Endothelial cell of umbilical vein (primary cell): ENCODE data around the gene PIGX. TPM values are rescaled to one million over a fixed set of nuclear protein-coding genes. Genes with fewer than 3 reads are reported as not detected.
"Not testable (repeated sequence)": the region's sequence is repeated elsewhere in the genome, so short reads cannot be mapped to it uniquely, and the experiment has no call there.

Experiments
- BruUV-seq: library from RNA; stranded (reverse); fragments of 400-500 nt; replicated peaks from 2 replicates; lab custom pipeline; 2021; lab: Mats Ljungman, UMichigan
- CTCF ChIA-PET: fragments of 300-600, 350-600 bp; sonication (Branson Sonifier 250); formaldehyde crosslinking; loops from one replicate; lab custom pipeline; 2021; ENCODE audit warnings: antibody characterized with exemption, inconsistent platforms; lab: Charles Lee
- POLR2A ChIA-PET: fragments of 300-600, 350-600 bp; sonication (Branson Sonifier 250); formaldehyde crosslinking; loops from one replicate; lab custom pipeline; 2021; ENCODE audit warnings: antibody characterized with exemption, inconsistent platforms; lab: Charles Lee
- DNase-seq: peaks from one replicate; pipeline ENCODE4 v3.0.0-alpha.2; 2011; ENCODE audit warnings: low read depth, low spot score
- FAIRE-seq: peaks from 2 replicates; lab custom pipeline; 2011; peaks lifted over from hg19 to GRCh38; lab: Jason Lieb, UNC
- H2AFZ ChIP-seq: 2 replicates; pipeline ENCODE4 v1.6.0; 2012; ENCODE audit warnings: low read depth, low read length, control low read depth, inconsistent platforms
- H3K27ac ChIP-seq: 2 replicates; pipeline ENCODE4 v1.5.1; 2011; ENCODE audit warnings: low read depth, mild to moderate bottlenecking, control low read depth, low read length, moderate library complexity; ENCODE audit not compliant: insufficient read depth
- H3K27me3 ChIP-seq, 2 experiments: 2 replicates each; pipeline versions ENCODE4 v1.6.0 to v1.6.1; 2011; ENCODE audit warnings: low read length in 2 of 2, mixed read lengths in 1 of 2; ENCODE audit not compliant: control insufficient read depth in 2 of 2, insufficient read depth in 2 of 2
- H3K36me3 ChIP-seq, 2 experiments: 2 replicates in 1 of 2; 3 replicates in 1 of 2; pipeline ENCODE4 v1.5.1; 2011; ENCODE audit warnings: low read length in 2 of 2, mild to moderate bottlenecking in 1 of 2, moderate library complexity in 1 of 2; ENCODE audit not compliant: control insufficient read depth in 2 of 2, insufficient read depth in 2 of 2; ENCODE audit errors: extremely low read depth in 1 of 2
- H3K4me1 ChIP-seq: 3 replicates; pipeline ENCODE4 v1.5.1; 2011; ENCODE audit warnings: mild to moderate bottlenecking, low read length; ENCODE audit not compliant: control insufficient read depth, insufficient read depth; ENCODE audit errors: extremely low read depth
- H3K4me2 ChIP-seq: 2 replicates; pipeline ENCODE4 v1.6.1; 2011; ENCODE audit warnings: low read length, control low read depth, mixed read lengths; ENCODE audit not compliant: insufficient read depth
- H3K4me3 ChIP-seq, 3 experiments: fragments of 200-600 bp in 1 of 3; sonication (generic), shearing (Covaris generic) in 1 of 3; replicated peaks in 1 of 3; 2 replicates each; pipeline ENCODE4 v1.5.1; 2011 to 2016; ENCODE audit warnings: control low read depth in 3 of 3, low read length in 3 of 3, mild to moderate bottlenecking in 2 of 3, inconsistent platforms in 1 of 3, low read depth in 1 of 3, moderate library complexity in 1 of 3; ENCODE audit not compliant: insufficient read depth in 1 of 3
- H3K79me2 ChIP-seq: 2 replicates; pipeline ENCODE4 v1.6.0; 2012; ENCODE audit warnings: low read length, inconsistent platforms; ENCODE audit not compliant: control insufficient read depth, insufficient read depth
- H3K9ac ChIP-seq: replicated peaks from 2 replicates; pipeline ENCODE3; 2011; ENCODE audit warnings: low read length, control low read depth; ENCODE audit not compliant: insufficient read depth; ENCODE audit errors: extremely low read depth
- H3K9me1 ChIP-seq: replicated peaks from 3 replicates; pipeline ENCODE4 v1.6.0; 2011; ENCODE audit warnings: mild to moderate bottlenecking, low read length; ENCODE audit not compliant: control insufficient read depth, insufficient read depth; ENCODE audit errors: extremely low read depth
- H3K9me3 ChIP-seq: replicated peaks from 2 replicates; pipeline ENCODE4 v1.5.1; 2012; ENCODE audit warnings: low read length, inconsistent platforms; ENCODE audit not compliant: control insufficient read depth, insufficient read depth
- H4K20me1 ChIP-seq: replicated peaks from 2 replicates; pipeline ENCODE3; 2011; ENCODE audit warnings: mild to moderate bottlenecking, low read length; ENCODE audit not compliant: control insufficient read depth, insufficient read depth; ENCODE audit errors: extremely low read depth
- CTCF ChIP-seq, 2 donors: IDR thresholded peaks; 1 replicate in 1 of 2; 2 replicates in 1 of 2; pipeline ENCODE4 v1.5.1; 2011; ENCODE audit warnings: low read length in 2 of 2, mild to moderate bottlenecking in 2 of 2, moderate library complexity in 2 of 2, control low read depth in 1 of 2, inconsistent platforms in 1 of 2, low read depth in 1 of 2; ENCODE audit not compliant: insufficient read depth in 1 of 2; ENCODE audit errors: extremely low read depth in 1 of 2
- EZH2 ChIP-seq: IDR thresholded peaks from 2 replicates; pipeline ENCODE4 v1.6.1; 2012; ENCODE audit warnings: borderline replicate concordance, low read depth, mild to moderate bottlenecking, moderate library complexity, low read length, inconsistent platforms; ENCODE audit not compliant: severe bottlenecking
- FOS ChIP-seq: IDR thresholded peaks from 2 replicates; pipeline ENCODE4 v1.6.1; 2011; ENCODE audit warnings: mild to moderate bottlenecking, low read length, moderate library complexity, borderline replicate concordance; ENCODE audit not compliant: insufficient read depth
- GATA2 ChIP-seq: IDR thresholded peaks from 2 replicates; pipeline ENCODE4 v1.7.0; 2011; ENCODE audit warnings: low read depth, mild to moderate bottlenecking, moderate library complexity, mixed read lengths, low read length; ENCODE audit not compliant: insufficient read length, insufficient read depth
- JUN ChIP-seq: IDR thresholded peaks from 2 replicates; pipeline ENCODE4 v1.6.1; 2011; ENCODE audit warnings: borderline replicate concordance, low read depth; ENCODE audit not compliant: insufficient read length, insufficient read depth
- MAX ChIP-seq: IDR thresholded peaks from 2 replicates; pipeline ENCODE4 v1.6.1; 2011; ENCODE audit not compliant: insufficient read depth, insufficient read length
- MYC ChIP-seq: IDR thresholded peaks from one replicate; pipeline ENCODE4 v1.6.1; 2011; ENCODE audit warnings: mild to moderate bottlenecking, low read depth, low read length
- POLR2A ChIP-seq: IDR thresholded peaks from 2 replicates; pipeline ENCODE4 v1.6.1; 2012; ENCODE audit warnings: low read depth, mild to moderate bottlenecking, control low read depth, low read length
- POLR2AphosphoS5 ChIP-seq: IDR thresholded peaks from 2 replicates; pipeline ENCODE4 v1.6.1; 2012; ENCODE audit warnings: low read depth, mild to moderate bottlenecking, control low read depth, low read length, moderate library complexity; ENCODE audit not compliant: insufficient read depth
- dilution Hi-C: fragments of 300-500 bp; cut with MboI; formaldehyde crosslinking; loops from one replicate; pipeline ENCODE4 v1.15.0; 2019; ENCODE audit warnings: low sequenced_read_pairs; ENCODE audit not compliant: extremely low pct_ligation_motif_present
- intact Hi-C: fragments of 100-400 bp; cut with micrococcal nuclease; formaldehyde crosslinking; loops from one replicate; pipeline ENCODE4 v1.10.0; 2022
- polyA plus RNA-seq, 4 experiments: library from polyadenylated mRNA; depleted of rRNA in 3 of 4; stranded (reverse) in 3 of 4; unstranded in 1 of 4; fragments of >200 nt; gene quantifications; 2 replicates each; pipeline versions ENCODE4 v1.2.1 to v1.2.3, GENCODE V29; 2011 to 2012; ENCODE audit warnings: missing spikeins in 1 of 4
- total RNA-seq: library from RNA; stranded (reverse); gene quantifications from 2 replicates; pipeline ENCODE4 v1.2.3, GENCODE V29; 2021

Gene PIGX
- total and polyA plus RNA-seq, 2 donors (not counting 3 experiments of a cell fraction or from before 2014, with no cell fraction given) = 9.2 to 14.0 TPM

DNA sequence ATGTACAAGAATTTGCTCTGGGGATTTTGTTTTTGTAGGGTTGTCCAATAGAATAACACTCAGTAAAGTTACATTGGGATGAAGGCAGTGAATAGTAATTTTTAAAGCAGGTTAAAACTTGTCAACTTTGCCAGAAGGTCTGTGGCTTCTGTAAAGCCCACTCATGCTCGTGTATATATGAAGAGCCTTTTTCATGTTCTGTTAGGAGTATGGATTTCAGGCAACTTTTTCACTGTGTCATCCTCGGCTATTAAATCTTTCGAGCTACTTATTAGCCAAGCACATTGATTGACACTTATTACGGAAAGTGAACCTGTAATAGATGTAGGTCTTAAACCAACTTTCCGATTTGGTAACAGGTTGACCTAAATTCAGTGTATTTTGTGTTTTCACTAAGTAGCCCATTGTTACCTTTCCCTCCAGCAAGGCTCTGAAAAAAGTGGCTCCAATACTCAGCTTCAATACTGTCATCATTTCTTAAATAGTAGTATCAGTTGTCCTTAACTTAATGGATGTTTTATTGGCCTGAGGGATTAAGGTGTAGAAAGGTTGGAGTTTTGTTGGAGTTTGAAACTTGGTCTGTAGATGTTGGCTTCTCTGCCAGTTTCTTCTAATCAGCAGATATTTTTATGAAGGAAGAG, 29.2 kb downstream of the PIGX start:
- no TSS peak for BruUV-seq
- ChIA-PET CTCF (interaction anchor here (1.0 to 2.0 kb wide), 3 partner anchors 49 to 132 kb away, joined by 3 to 6 read pairs (median 4); no protein-coding TSS in a partner anchor), POLR2A (no interaction called here)
- FAIRE-seq (peak; percentile 79), DNase-seq (peak; percentile 68)
- Histone ChIP-seq H3K9me3 (no peaks in the 10 kb centered on the region), H3K4me1 (peaks cover 5% of the 10 kb centered on the region), H3K79me2 (peaks cover 62% of the 10 kb centered on the region), H3K9ac (peak overlapping the region; percentile 89), H2AFZ (no peak overlapping the region), H3K27ac (peak overlapping the region; percentile 61), H3K4me3 (peak overlapping the region; percentile 78 to 95 (median 85)), H3K27me3 (no peaks in the 10 kb centered on the region), H3K36me3 (no peaks in the 10 kb centered on the region), H3K4me2 (peak overlapping the region; percentile 91), H3K9me1 (no peaks in the 10 kb centered on the region), H4K20me1 (no peaks in the 10 kb centered on the region)
- TF ChIP-seq GATA2 = no peak
- no peak for TF ChIP-seq FOS
- no peak for TF ChIP-seq POLR2A
- no peak for TF ChIP-seq JUN
- no peak for TF ChIP-seq MYC
- no peak for TF ChIP-seq MAX
- TF ChIP-seq POLR2AphosphoS5 = no peak
- no peak for TF ChIP-seq CTCF (IDR thresholded peaks at IDR 0.05; ENCODE audit: extremely low read depth in 1 of 2, insufficient read depth in 1 of 2, low read depth in 1 of 2, low read length in 2 of 2)
- no peak for TF ChIP-seq EZH2
- dilution Hi-C loops (no loop called here), intact Hi-C loops (loop anchor here (2.0 to 5.0 kb wide), 2 partner anchors 29 to 1299 kb away; partner anchors contain the start of genes ACAP2, CEP19 and PIGX)

DNA sequence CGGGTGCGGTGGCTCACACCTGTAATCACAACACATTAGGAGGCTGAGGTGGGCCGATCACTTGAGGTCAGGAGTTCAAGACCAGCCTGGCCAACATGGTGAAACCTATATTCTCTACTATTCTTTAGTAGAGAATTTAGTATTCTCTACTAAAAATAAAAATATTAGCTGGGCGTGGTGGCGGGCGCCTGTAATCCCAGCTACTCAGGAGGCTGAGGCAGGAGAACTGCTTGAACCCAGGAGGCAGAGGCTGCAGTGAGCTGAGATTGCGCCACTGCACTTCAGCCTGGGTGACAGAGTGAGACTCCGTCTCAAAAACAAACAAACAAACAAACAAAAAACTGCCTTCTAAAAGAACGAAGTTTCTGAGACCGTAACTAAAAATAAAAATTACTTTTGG, 31.4 kb downstream of the PIGX start:
- H3K79me2 ChIP-seq = peaks cover 82% of the 10 kb centered on the region
- POLR2A ChIA-PET, H3K4me1 ChIP-seq, CTCF ChIA-PET, H3K27me3 ChIP-seq, H3K4me2 ChIP-seq, H3K4me3 ChIP-seq, H3K27ac ChIP-seq, H4K20me1 ChIP-seq, H3K9ac ChIP-seq, BruUV-seq, DNase-seq, H3K9me3 ChIP-seq, H2AFZ ChIP-seq, H3K36me3 ChIP-seq, dilution Hi-C loops, H3K9me1 ChIP-seq, FAIRE-seq: not testable (repeated sequence)
- intact Hi-C loops = loop anchor here (5.0 kb wide), 1 partner anchor 1301 kb away; the partner anchor contains the start of gene ACAP2
